ENCODE results near the gene AOPEP.

AOPEP gene

GRCh38 chr9:95105519-95106287, 379.2 kb downstream of the AOPEP start:
- no peak for DNase-seq

- DNase-seq: no peak
Measured at GRCh38 chr9:95107001-95107749, 380.7 kb downstream of the AOPEP start.

GRCh38 chr9:95107976-95108375, 381.5 kb downstream of the AOPEP start:
- DNase-seq: no peak

- no peak for DNase-seq
Measured at GRCh38 chr9:95108777-95109176, 382.3 kb downstream of the AOPEP start.

- DNase-seq: no peak
Measured at GRCh38 chr9:95109456-95109855, 383.0 kb downstream of the AOPEP start.

- DNase-seq: no peak
Measured at GRCh38 chr9:95110921-95111525, 384.5 kb downstream of the AOPEP start.

GRCh38 chr9:95111716-95112115, 385.2 kb downstream of the AOPEP start:
- DNase-seq: no peak

- DNase-seq: no peak
Measured at GRCh38 chr9:95112436-95113280, 386.2 kb downstream of the AOPEP start.

- no peak for DNase-seq
Measured at GRCh38 chr9:95115104-95115503, 388.6 kb downstream of the AOPEP start.

- DNase-seq: no peak
Measured at GRCh38 chr9:95116002-95116807, 389.7 kb downstream of the AOPEP start.

GRCh38 chr9:95116808-95117204, 390.3 kb downstream of the AOPEP start:
- DNase-seq: no peak

- no peak for DNase-seq
Measured at GRCh38 chr9:95118596-95118995, 392.1 kb downstream of the AOPEP start.

- no peak for DNase-seq
Measured at GRCh38 chr9:95120781-95121370, 394.4 kb downstream of the AOPEP start.

- DNase-seq: no peak
Measured at GRCh38 chr9:95124582-95125367, 398.3 kb downstream of the AOPEP start.

- no peak for DNase-seq
Measured at GRCh38 chr9:95125652-95126051, 399.2 kb downstream of the AOPEP start.

- no peak for DNase-seq
Measured at GRCh38 chr9:95126739-95127138, 400.2 kb downstream of the AOPEP start.

GRCh38 chr9:95127249-95128176, 401.0 kb downstream of the AOPEP start:
- peak; percentile 77 for DNase-seq

GRCh38 chr9:95128177-95128524, 401.7 kb downstream of the AOPEP start:
- no peak for DNase-seq

GRCh38 chr9:95129476-95130291, 403.2 kb downstream of the AOPEP start:
- no peak for DNase-seq

All from RPMI8226 (cell line).